Esophagus (tissue), 2 donors: ENCODE data around the gene PCDHGA6. TPM values are rescaled to one million over a fixed set of nuclear protein-coding genes. Genes with fewer than 3 reads are reported as not detected.
"Not testable (repeated sequence)": the region's sequence is repeated elsewhere in the genome, so short reads cannot be mapped to it uniquely, and the experiment has no call there.

Experiments used
- H3K27ac ChIP-seq, 2 donors: one replicate each; pipeline ENCODE4 v1.5.1; 2013; ENCODE audit warnings: low read depth in 2 of 2, mild to moderate bottlenecking in 2 of 2, inconsistent platforms in 1 of 2, low read length in 1 of 2, moderate library complexity in 1 of 2
- H3K27me3 ChIP-seq, 2 donors: one replicate each; pipeline ENCODE4 v1.6.1; 2013; ENCODE audit warnings: low read length in 2 of 2, control low read depth in 1 of 2, mild to moderate bottlenecking in 1 of 2; ENCODE audit not compliant: insufficient read depth in 2 of 2, control insufficient read depth in 1 of 2
- H3K36me3 ChIP-seq, 2 donors: one replicate each; pipeline ENCODE4 v1.6.1; 2013; ENCODE audit warnings: low read length in 1 of 2; ENCODE audit not compliant: control insufficient read depth in 2 of 2, insufficient read depth in 2 of 2
- H3K4me1 ChIP-seq, 2 donors: one replicate each; pipeline ENCODE4 v1.6.1; 2013; ENCODE audit warnings: low read length in 1 of 2; ENCODE audit not compliant: control insufficient read depth in 2 of 2, insufficient read depth in 2 of 2
- H3K4me3 ChIP-seq, 2 donors: one replicate each; pipeline ENCODE4 v1.5.1; 2013; ENCODE audit warnings: low read length in 2 of 2, mild to moderate bottlenecking in 2 of 2, low read depth in 1 of 2, moderate library complexity in 1 of 2
- H3K9me3 ChIP-seq, 2 donors: one replicate each; pipeline ENCODE4 v1.6.1; 2013; ENCODE audit warnings: mild to moderate bottlenecking in 2 of 2, low read depth in 1 of 2, low read length in 1 of 2, moderate library complexity in 1 of 2; ENCODE audit not compliant: control insufficient read depth in 2 of 2, insufficient read depth in 1 of 2
- WGBS, 2 donors: extraction: QIAGEN DNeasy Blood & Tissue Kit; methylation state at CpG; one replicate each; pipeline ENCODE4 v1.1.7; 2013; 5-methylcytosine and 5-hydroxymethylcytosine counted together
- polyA plus RNA-seq, 2 donors: library from polyadenylated mRNA; stranded (reverse); fragments of 200-250 nt; gene quantifications; one replicate each; pipeline ENCODE4 v1.2.3, GENCODE V29; 2013
- donor health status: healthy with polysubstance abuse.
- donor health status: Bipolar disorder and iron deficiency.

PCDHGA6 gene
- polyA plus RNA-seq, 2 donors, result 0.36 to 0.63 TPM

GRCh38 chr5:141392429-141393198 is 18.9 kb downstream of the PCDHGA6 start, which contains the start of gene PCDHGA8:
PCDHGA8 (plus strand) TSS chr5:141392633; CDS start chr5:141392814, 181 bp downstream.
- Histone ChIP-seq H3K4me3 (no peak within 1 kb of the TSS), H3K9me3 (peaks cover 33 to 42% of the 10 kb centered on the region in 2 donors), H3K4me1 (no peaks in the 10 kb centered on the region), H3K27me3 (peaks cover 0 to 5% of the 10 kb centered on the region in 2 donors), H3K27ac (no peak within 1 kb of the TSS), H3K36me3 (no peaks in the 10 kb centered on the region)
- WGBS, 2 donors, result 25 to 30% methylated on average over 38 of the region's 38 CpGs

GRCh38 chr5:141393267-141393666 is 19.6 kb downstream of the PCDHGA6 start:
- Histone ChIP-seq H3K27ac (no peak overlapping the region), H3K4me1 (no peaks in the 10 kb centered on the region), H3K9me3 (peaks cover 36 to 44% of the 10 kb centered on the region in 2 donors), H3K36me3 (no peaks in the 10 kb centered on the region), H3K4me3 (no peak overlapping the region), H3K27me3 (peaks cover 0 to 5% of the 10 kb centered on the region in 2 donors)
- WGBS, 2 donors, result 36% methylated on average over 21 of the region's 21 CpGs

- H3K9me3 ChIP-seq, result peaks cover 30 to 39% of the 10 kb centered on the region in 2 donors
- not testable (repeated sequence) for H3K4me1 ChIP-seq, H3K4me3 ChIP-seq, H3K27ac ChIP-seq, H3K27me3 ChIP-seq, H3K36me3 ChIP-seq
- whole genome bisulfite sequencing, 2 donors, result 42% methylated on average over 41 to 46 of the region's 53 CpGs
These were observed 20.9 kb downstream of the PCDHGA6 start for GRCh38 chr5:141394401-141395187.

- H3K27me3 ChIP-seq, H3K36me3 ChIP-seq, H3K4me1 ChIP-seq, H3K27ac ChIP-seq: not testable (repeated sequence)
- 9 to 12% methylated on average over 21 to 25 of the region's 43 CpGs for WGBS, 2 donors
- H3K9me3 ChIP-seq, result peaks cover 32 to 38% of the 10 kb centered on the region in 2 donors
- H3K4me3 ChIP-seq, result peak within 1 kb of the TSS in 1 of 2 donors; percentile 30
These were observed 24.3 kb downstream of the PCDHGA6 start, which contains the start of gene PCDHGB5 for GRCh38 chr5:141397756-141398551. PCDHGB5 (plus strand) TSS chr5:141397947; CDS start chr5:141398128, 181 bp downstream.

GRCh38 chr5:141398608-141399007 is 24.9 kb downstream of the PCDHGA6 start:
- H3K4me3 ChIP-seq, result no peak overlapping the region
- peaks cover 32 to 40% of the 10 kb centered on the region in 2 donors for H3K9me3 ChIP-seq
- 28% methylated on average over 15 of the region's 15 CpGs for WGBS, 2 donors
- no peaks in the 10 kb centered on the region for H3K4me1 ChIP-seq
- peaks cover 0 to 3% of the 10 kb centered on the region in 2 donors for H3K27me3 ChIP-seq
- no peaks in the 10 kb centered on the region for H3K36me3 ChIP-seq
- no peak overlapping the region for H3K27ac ChIP-seq

GRCh38 chr5:141399555-141400258 is 26.0 kb downstream of the PCDHGA6 start:
- no peak overlapping the region for H3K4me3 ChIP-seq
- 31 to 32% methylated on average over 61 of the region's 61 CpGs for WGBS, 2 donors
- no peak overlapping the region for H3K27ac ChIP-seq
- H3K36me3 ChIP-seq, result no peaks in the 10 kb centered on the region
- H3K4me1 ChIP-seq, result no peaks in the 10 kb centered on the region
- peaks cover 31 to 39% of the 10 kb centered on the region in 2 donors for H3K9me3 ChIP-seq
- H3K27me3 ChIP-seq, result peaks cover 0 to 3% of the 10 kb centered on the region in 2 donors

GRCh38 chr5:141402553-141403243 is 29.0 kb downstream of the PCDHGA6 start, which contains the start of gene PCDHGA9:
PCDHGA9 (plus strand) TSS chr5:141402778; CDS start chr5:141402953, 175 bp downstream.
- peak within 1 kb of the TSS; percentile 5 to 9 for H3K4me3 ChIP-seq
- no peak within 1 kb of the TSS for H3K27ac ChIP-seq
- peaks cover 0 to 3% of the 10 kb centered on the region in 2 donors for H3K27me3 ChIP-seq
- no peaks in the 10 kb centered on the region for H3K36me3 ChIP-seq
- H3K9me3 ChIP-seq, result peaks cover 34 to 45% of the 10 kb centered on the region in 2 donors
- 16 to 18% methylated on average over 27 of the region's 27 CpGs for WGBS, 2 donors
- peaks cover 0 to 3% of the 10 kb centered on the region in 2 donors for H3K4me1 ChIP-seq

GRCh38 chr5:141403387-141403786 is 29.7 kb downstream of the PCDHGA6 start:
- Histone ChIP-seq H3K9me3 (peaks cover 39 to 49% of the 10 kb centered on the region in 2 donors), H3K36me3 (no peaks in the 10 kb centered on the region), H3K27ac (no peak overlapping the region), H3K27me3 (peaks cover 0 to 5% of the 10 kb centered on the region in 2 donors), H3K4me3 (no peak overlapping the region), H3K4me1 (peaks cover 0 to 3% of the 10 kb centered on the region in 2 donors)
- WGBS, 2 donors, result 33% methylated on average over 22 of the region's 22 CpGs
